Neutrophil (primary cell): ENCODE data around the gene VPS39.

Experiments
- H3K27ac ChIP-seq: fragments of 200-600 bp; sonication (generic); 2 replicates; pipeline ENCODE4 v1.5.1; 2016; ENCODE audit warnings: mild to moderate bottlenecking, moderate library complexity
- H3K27me3 ChIP-seq: fragments of 200-600 bp; sonication (generic); 2 replicates; pipeline ENCODE4 v1.6.0; 2016; ENCODE audit warnings: mild to moderate bottlenecking
- H3K36me3 ChIP-seq: fragments of 200-600 bp; sonication (generic); 2 replicates; pipeline ENCODE4 v1.5.1; 2017
- H3K4me1 ChIP-seq, 2 experiments: fragments of 200-600 bp in 1 of 2; sonication (generic) in 1 of 2; 1 replicate in 1 of 2; 2 replicates in 1 of 2; pipeline versions ENCODE4 v1.5.1 to v1.6.1; 2013 to 2016; ENCODE audit warnings: low read depth in 1 of 2, low read length in 1 of 2, mild to moderate bottlenecking in 1 of 2, moderate library complexity in 1 of 2; ENCODE audit not compliant: control insufficient read depth in 1 of 2, insufficient read depth in 1 of 2
- H3K4me3 ChIP-seq, 2 experiments: fragments of 200-600 bp in 1 of 2; sonication (generic) in 1 of 2; 1 replicate in 1 of 2; 2 replicates in 1 of 2; pipeline ENCODE4 v1.5.1; 2013 to 2016; ENCODE audit warnings: low read depth in 1 of 2, low read length in 1 of 2, mild to moderate bottlenecking in 1 of 2, moderate library complexity in 1 of 2
- H3K9me3 ChIP-seq: fragments of 200-600 bp; sonication (generic); 2 replicates; pipeline ENCODE4 v1.5.1; 2016
- TF ChIP-seq, protein P1 (sequence below): fragments of 200-600 bp; sonication (generic); IDR thresholded peaks from 2 replicates; pipeline ENCODE4 v1.5.1; 2016; ENCODE audit warnings: antibody characterized with exemption

The VPS39 gene

DNA sequence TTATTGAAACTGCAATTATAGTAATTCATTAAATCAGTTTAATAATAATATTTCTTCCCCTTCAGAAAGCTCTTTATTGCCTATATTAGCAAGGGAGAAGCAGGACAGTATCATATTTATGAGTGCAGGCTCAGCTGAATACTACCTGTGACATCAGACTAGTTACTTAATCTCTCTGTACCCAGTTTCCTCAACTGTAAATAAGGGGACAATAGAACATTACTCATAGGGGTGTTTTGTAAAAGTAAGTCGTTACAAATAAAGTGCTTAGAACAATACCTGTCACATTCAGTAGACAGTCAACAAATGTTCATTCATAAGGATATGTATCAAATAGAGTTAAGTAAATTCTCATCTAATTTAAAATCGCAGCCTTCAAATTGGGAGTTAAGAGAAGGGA is 12.1 kb upstream of the VPS39 start:
- no peaks in the 10 kb centered on the region for H3K9me3 ChIP-seq
- H3K27me3 ChIP-seq: no peaks in the 10 kb centered on the region
- H3K27ac ChIP-seq: no peak overlapping the region
- no peaks in the 10 kb centered on the region for H3K4me1 ChIP-seq
- no peak overlapping the region for H3K4me3 ChIP-seq
- peaks cover 80% of the 10 kb centered on the region for H3K36me3 ChIP-seq
- TF ChIP-seq, protein P1, sequence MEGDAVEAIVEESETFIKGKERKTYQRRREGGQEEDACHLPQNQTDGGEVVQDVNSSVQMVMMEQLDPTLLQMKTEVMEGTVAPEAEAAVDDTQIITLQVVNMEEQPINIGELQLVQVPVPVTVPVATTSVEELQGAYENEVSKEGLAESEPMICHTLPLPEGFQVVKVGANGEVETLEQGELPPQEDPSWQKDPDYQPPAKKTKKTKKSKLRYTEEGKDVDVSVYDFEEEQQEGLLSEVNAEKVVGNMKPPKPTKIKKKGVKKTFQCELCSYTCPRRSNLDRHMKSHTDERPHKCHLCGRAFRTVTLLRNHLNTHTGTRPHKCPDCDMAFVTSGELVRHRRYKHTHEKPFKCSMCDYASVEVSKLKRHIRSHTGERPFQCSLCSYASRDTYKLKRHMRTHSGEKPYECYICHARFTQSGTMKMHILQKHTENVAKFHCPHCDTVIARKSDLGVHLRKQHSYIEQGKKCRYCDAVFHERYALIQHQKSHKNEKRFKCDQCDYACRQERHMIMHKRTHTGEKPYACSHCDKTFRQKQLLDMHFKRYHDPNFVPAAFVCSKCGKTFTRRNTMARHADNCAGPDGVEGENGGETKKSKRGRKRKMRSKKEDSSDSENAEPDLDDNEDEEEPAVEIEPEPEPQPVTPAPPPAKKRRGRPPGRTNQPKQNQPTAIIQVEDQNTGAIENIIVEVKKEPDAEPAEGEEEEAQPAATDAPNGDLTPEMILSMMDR: no peak

DNA sequence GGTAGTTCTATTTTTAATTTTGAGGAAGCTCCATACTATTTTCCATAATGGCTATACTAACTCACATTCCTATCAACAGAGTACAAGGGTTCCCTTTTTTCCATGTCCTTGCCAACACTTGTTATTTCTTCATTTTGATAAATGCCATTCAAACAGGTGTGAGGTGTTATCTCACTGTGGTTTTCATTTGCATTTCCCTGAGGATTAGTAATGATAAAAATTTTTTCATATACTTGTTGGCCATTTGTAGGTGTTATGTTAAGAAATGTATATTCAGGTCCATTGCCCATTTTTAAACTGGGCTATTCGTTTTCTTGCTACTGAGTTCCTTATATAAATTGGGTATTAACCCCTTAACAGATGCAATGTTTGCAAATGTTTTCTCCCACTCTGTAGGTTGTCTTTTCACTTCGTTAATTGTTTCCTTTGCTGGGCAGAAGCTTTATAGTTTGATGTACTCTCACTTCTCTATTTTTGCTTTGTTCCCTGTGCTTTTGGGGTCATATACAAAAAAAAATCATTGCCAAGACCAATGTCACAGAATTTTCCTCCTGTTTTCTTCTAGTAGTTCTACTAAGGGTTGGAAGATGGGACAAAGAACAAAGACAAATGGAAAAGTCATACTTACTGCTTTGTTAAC is 11.0 kb upstream of the VPS39 start:
- H3K27me3 ChIP-seq: no peaks in the 10 kb centered on the region
- peaks cover 73% of the 10 kb centered on the region for H3K36me3 ChIP-seq
- no peak overlapping the region for H3K27ac ChIP-seq
- TF ChIP-seq, protein P1: no peak
- H3K4me3 ChIP-seq: no peak overlapping the region
- H3K9me3 ChIP-seq: no peaks in the 10 kb centered on the region
- H3K4me1 ChIP-seq: no peaks in the 10 kb centered on the region

DNA sequence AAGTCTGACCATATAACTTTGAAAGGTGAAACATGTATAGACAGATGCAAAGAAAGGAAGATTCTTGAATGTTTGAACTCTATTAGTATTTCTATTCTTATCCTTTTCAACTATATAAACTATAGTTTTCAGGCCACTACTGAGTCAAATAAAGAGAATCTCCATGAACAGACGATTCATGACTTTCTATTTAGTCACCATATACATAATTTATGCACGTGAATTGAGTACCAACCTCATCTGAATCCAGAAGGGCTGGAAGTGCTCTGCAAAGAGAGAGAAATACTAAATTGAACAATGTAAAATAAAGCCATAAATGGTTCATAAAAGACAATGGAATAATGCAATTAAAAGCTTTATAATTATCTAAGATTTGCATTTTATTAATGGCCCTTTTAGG is 9.5 kb upstream of the VPS39 start:
- TF ChIP-seq, protein P1: no peak
- Histone ChIP-seq H3K27ac (no peak overlapping the region), H3K4me3 (no peak overlapping the region), H3K4me1 (no peaks in the 10 kb centered on the region), H3K27me3 (no peaks in the 10 kb centered on the region), H3K9me3 (no peaks in the 10 kb centered on the region), H3K36me3 (peaks cover 58% of the 10 kb centered on the region)

DNA sequence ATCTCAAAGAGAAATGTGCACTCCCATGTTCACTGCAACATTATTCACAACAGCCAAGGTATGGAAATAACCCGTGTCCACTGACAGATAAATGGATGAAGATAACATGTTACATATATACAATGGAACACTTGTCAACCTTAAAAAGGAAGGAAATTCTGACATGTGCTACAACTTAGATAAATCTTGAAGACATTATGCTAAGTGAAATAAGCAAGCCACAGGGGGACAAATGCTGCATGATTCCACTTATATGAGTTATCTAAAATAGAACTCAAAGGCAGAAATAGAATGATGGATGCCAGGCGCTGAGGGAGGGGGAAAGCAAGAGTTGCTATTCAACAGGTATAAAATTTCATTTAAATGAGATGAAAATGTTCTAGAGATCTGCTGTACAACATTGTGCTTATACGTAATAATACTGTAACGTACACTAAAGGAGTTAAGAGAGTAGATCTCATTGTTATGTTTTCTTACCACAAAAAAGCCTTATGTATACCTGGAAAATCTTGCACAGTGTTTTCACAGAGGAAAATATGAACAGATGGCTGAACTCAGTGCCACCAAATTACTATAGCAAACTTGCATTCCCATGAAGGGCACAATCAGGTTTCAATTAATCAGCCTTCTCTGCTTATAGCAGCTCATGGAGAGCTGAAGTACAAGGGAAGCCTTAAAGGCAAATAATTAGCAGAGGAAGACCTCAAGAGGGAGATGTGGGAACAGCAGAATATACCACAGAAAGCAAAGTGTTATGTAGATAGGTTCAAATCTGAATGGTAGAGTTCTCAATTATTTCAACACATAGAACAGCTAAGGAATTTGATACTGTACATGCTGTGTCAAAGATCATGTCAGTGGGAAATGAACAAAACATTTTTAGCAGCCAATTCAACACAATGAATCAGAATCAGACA is 8.1 kb upstream of the VPS39 start:
- TF ChIP-seq, protein P1: no peak
- Histone ChIP-seq H3K4me3 (no peak overlapping the region), H3K36me3 (peaks cover 48% of the 10 kb centered on the region), H3K27me3 (no peaks in the 10 kb centered on the region), H3K9me3 (no peaks in the 10 kb centered on the region), H3K4me1 (peaks cover 8 to 13% of the 10 kb centered on the region in 2 experiments), H3K27ac (no peak overlapping the region)

DNA sequence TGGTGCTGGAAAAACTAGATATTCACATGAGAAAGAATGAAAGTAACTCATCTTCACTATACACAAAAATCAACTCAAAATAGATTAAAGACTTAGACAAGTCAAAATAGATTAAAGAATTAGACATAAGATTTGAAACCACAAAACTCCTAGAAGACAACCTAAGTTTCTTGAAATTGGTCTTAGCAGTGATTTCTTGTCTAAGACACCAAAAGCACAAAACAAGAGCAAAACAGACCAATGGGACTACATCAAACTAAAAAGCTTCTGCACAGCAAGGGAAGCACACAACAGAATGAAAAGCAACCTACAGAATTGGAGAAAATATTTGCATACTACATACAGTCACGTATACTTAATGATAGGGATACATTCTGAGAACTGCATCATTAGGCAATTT is 6.5 kb upstream of the VPS39 start:
- Histone ChIP-seq H3K27me3 (no peaks in the 10 kb centered on the region), H3K9me3 (no peaks in the 10 kb centered on the region), H3K27ac (no peak overlapping the region), H3K4me3 (no peak overlapping the region), H3K36me3 (peaks cover 45% of the 10 kb centered on the region), H3K4me1 (peaks cover 23 to 28% of the 10 kb centered on the region in 2 experiments)
- TF ChIP-seq, protein P1: no peak
